ENCODE results near the gene MOB3A. TPM values are rescaled to one million over a fixed set of nuclear protein-coding genes. Genes with fewer than 3 reads are reported as not detected.

Gene MOB3A
- total and polyA plus RNA-seq, 10 of the 15 experiments (the other 5 are each of a cell fraction or from before 2014, with no cell fraction given), result 7.5 to 229 (median 79.4) TPM

GRCh38 chr19:2032296-2032941, 63.7 kb downstream of the MOB3A start:
- CTCF ChIA-PET, result interaction anchor here (0.6 to 1.0 kb wide), 2 partner anchors 104 to 184 kb away, joined by 3 to 4 read pairs; no protein-coding TSS in a partner anchor
- 6% methylated on average over 14 of the region's 19 CpGs for WGBS (ENCODE audit: insufficient coverage, insufficient replicate concordance, low lambda C conversion rate, missing lambda C conversion rate)

GRCh38 chr19:2027361-2027760, 68.8 kb downstream of the MOB3A start:
- RAD21 ChIA-PET (ENCODE audit: unreplicated experiment), result no interaction called here
- FAIRE-seq (no peak), DNase-seq (ENCODE audit: low read depth, low spot score) (no peak), ATAC-seq (no peak)
- Histone ChIP-seq H3K36me3 (ENCODE audit: control insufficient read depth in 2 of 2, insufficient read depth in 2 of 2, low read length in 1 of 2) (no peaks in the 10 kb centered on the region), H3K79me2 (ENCODE audit: control insufficient read depth, insufficient read depth, low read length) (no peaks in the 10 kb centered on the region), H3K27me3 (replicated peaks in 1 of 2; ENCODE audit: control insufficient read depth in 2 of 2, insufficient read depth in 2 of 2, low read length in 1 of 2) (no peaks in the 10 kb centered on the region), H3K4me3 (no peak overlapping the region), H3K4me1 (ENCODE audit: control insufficient read depth, insufficient read depth, low read length) (no peaks in the 10 kb centered on the region; the same call in 1 of the 2 replicates), H3K27ac (ENCODE audit: control insufficient read depth, insufficient read depth) (no peak overlapping the region), H3K4me2 (ENCODE audit: control insufficient read depth, insufficient read depth) (no peak overlapping the region), H4K20me1 (ENCODE audit: control insufficient read depth, insufficient read depth) (no peaks in the 10 kb centered on the region), H3K9ac (ENCODE audit: control insufficient read depth, insufficient read depth, low read length) (no peak overlapping the region), H2AFZ (ENCODE audit: control insufficient read depth, low read depth, low read length) (no peak overlapping the region), H3K9me3 (replicated peaks; ENCODE audit: control insufficient read depth, insufficient read depth, low read length) (no peaks in the 10 kb centered on the region; the same call in 2 of the 3 replicates)
- CTCF ChIA-PET, result no interaction called here
- SMC1A ChIA-PET (ENCODE audit: uncharacterized antibody, unreplicated experiment), result no interaction called here
- POLR2A ChIA-PET, result interaction anchor here (1.2 kb wide), 1 partner anchor 132 kb away, joined by 3 read pairs; no protein-coding TSS in a partner anchor
- in situ Hi-C loops (cut with MboI) (no loop called here), intact Hi-C loops (cut with micrococcal nuclease; ENCODE audit: unreplicated experiment) (no loop called here)
- no TSS peak for BruUV-seq (replicated peaks)
- WGBS (ENCODE audit: insufficient coverage, insufficient replicate concordance, low lambda C conversion rate, missing lambda C conversion rate), result 49% methylated on average over 9 of the region's 9 CpGs
- TF ChIP-seq ZNF687 (IDR thresholded peaks at IDR 0.05), result no peak
- TF ChIP-seq JUNB (IDR thresholded peaks at IDR 0.05), result no peak
- no peak for TF ChIP-seq HCFC1 (IDR thresholded peaks at IDR 0.05; ENCODE audit: low read length)
- TF ChIP-seq EGR1 (IDR thresholded peaks at IDR 0.05; ENCODE audit: borderline replicate concordance in 1 of 2, low read depth in 2 of 2, low read length in 2 of 2), result no peak
- TF ChIP-seq TAF1 (IDR thresholded peaks at IDR 0.05; ENCODE audit: borderline replicate concordance, low read depth, low read length), result no peak
- TF ChIP-seq SPI1 (IDR thresholded peaks at IDR 0.05; ENCODE audit: borderline replicate concordance, insufficient read depth, low read depth, low read length), result no peak
- no peak for TF ChIP-seq SMAD1 (IDR thresholded peaks at IDR 0.05; ENCODE audit: low read depth, partially characterized antibody)
- TF ChIP-seq CBX3 (IDR thresholded peaks at IDR 0.05; ENCODE audit: borderline replicate concordance, low read depth), result no peak
- TF ChIP-seq BHLHE40 (IDR thresholded peaks at IDR 0.05; ENCODE audit: borderline replicate concordance in 1 of 2, low read depth in 2 of 2, low read length in 1 of 2), result no peak
- TF ChIP-seq ZSCAN29 (IDR thresholded peaks at IDR 0.05), result no peak

More at GRCh38 chr19:2032296-2032941, 63.7 kb downstream of the MOB3A start:
- H2AFZ ChIP-seq (ENCODE audit: control insufficient read depth, low read depth, low read length), result no peak overlapping the region
- no peak for DNase-seq (ENCODE audit: low read depth, low spot score)
- in situ Hi-C loops (cut with MboI) (no loop called here), intact Hi-C loops (cut with micrococcal nuclease; ENCODE audit: unreplicated experiment) (no loop called here)
- POLR2A ChIA-PET, result interaction anchor here (1.1 to 1.4 kb wide), 2 partner anchors 9 to 10 kb away, joined by 4 read pairs; no protein-coding TSS in a partner anchor
- no peak overlapping the region for H3K9ac ChIP-seq (ENCODE audit: control insufficient read depth, insufficient read depth, low read length)
- TF ChIP-seq CBX3 (IDR thresholded peaks at IDR 0.05; ENCODE audit: borderline replicate concordance, low read depth) (no peak), ZNF24 (IDR thresholded peaks at IDR 0.05) (peak; percentile 88)
- no TSS peak for BruUV-seq (replicated peaks)
- SMC1A ChIA-PET (ENCODE audit: uncharacterized antibody, unreplicated experiment), result no interaction called here
- H3K4me3 ChIP-seq, result no peak overlapping the region
- H3K36me3 ChIP-seq (ENCODE audit: control insufficient read depth in 2 of 2, insufficient read depth in 2 of 2, low read length in 1 of 2), result no peaks in the 10 kb centered on the region
- RAD21 ChIA-PET (ENCODE audit: unreplicated experiment), result interaction anchor here (0.6 to 2.2 kb wide), 2 partner anchors 9 to 207 kb away, joined by 3 to 9 read pairs; no protein-coding TSS in a partner anchor
- H3K4me1 ChIP-seq (ENCODE audit: control insufficient read depth, insufficient read depth, low read length), result peaks cover 3% of the 10 kb centered on the region; the same call in 1 of the 2 replicates
- H3K4me2 ChIP-seq (ENCODE audit: control insufficient read depth, insufficient read depth), result 0 out of 2 replicates have a peak overlapping the region, but pooled peaks have one; percentile 60
- peaks cover 5% of the 10 kb centered on the region; the same call in 2 of the 3 replicates for H3K9me3 ChIP-seq (replicated peaks; ENCODE audit: control insufficient read depth, insufficient read depth, low read length)
- H4K20me1 ChIP-seq (ENCODE audit: control insufficient read depth, insufficient read depth), result no peaks in the 10 kb centered on the region
- H3K79me2 ChIP-seq (ENCODE audit: control insufficient read depth, insufficient read depth, low read length), result no peaks in the 10 kb centered on the region
- FAIRE-seq, result no peak
- no peaks in the 10 kb centered on the region for H3K27me3 ChIP-seq (replicated peaks in 1 of 2; ENCODE audit: control insufficient read depth in 2 of 2, insufficient read depth in 2 of 2, low read length in 1 of 2)
- no peak overlapping the region for H3K27ac ChIP-seq (ENCODE audit: control insufficient read depth, insufficient read depth)
- peak; percentile 72 for ATAC-seq

Data from GM12878 (cell line).